Stimulated activated effector memory CD8-positive, alpha-beta T cell treated with anti-CD3 and anti-CD28 coated beads, Interleukin-12 subunit alpha, Interleukin-12 subunit beta, amount 100 ng/mL, for 72 hours (primary cell): Measurements from ENCODE around the gene SRP9.
"Not testable (repeated sequence)": the region's sequence is repeated elsewhere in the genome, so short reads cannot be mapped to it uniquely, and the experiment has no call there.

Experiments used
- ATAC-seq: fragments of 150-1000 bp; cut with Tn5 transposase; 2 replicates; pipeline ENCODE4 v1.10.0; 2021
- DNase-seq, 2 donors: peaks; one replicate each; pipeline ENCODE4 v3.0.0; 2021 to 2022; ENCODE audit warnings: low spot score in 2 of 2
- H3K27ac Mint-ChIP-seq: one replicate; pipeline ENCODE4 v1.8.0; 2022; ENCODE audit warnings: mild to moderate bottlenecking, mixed read lengths
- H3K36me3 Mint-ChIP-seq: one replicate; pipeline ENCODE4 v1.8.0; 2022; ENCODE audit warnings: mild to moderate bottlenecking, mixed read lengths
- H3K4me1 Mint-ChIP-seq: one replicate; pipeline ENCODE4 v1.8.0; 2022; ENCODE audit warnings: mixed read lengths
- H3K4me3 Mint-ChIP-seq: one replicate; pipeline ENCODE4 v1.8.0; 2022; ENCODE audit warnings: mild to moderate bottlenecking, mixed read lengths
- H3K9me3 Mint-ChIP-seq: one replicate; pipeline ENCODE4 v1.8.0; 2022; ENCODE audit warnings: mixed read lengths

Gene SRP9

DNA sequence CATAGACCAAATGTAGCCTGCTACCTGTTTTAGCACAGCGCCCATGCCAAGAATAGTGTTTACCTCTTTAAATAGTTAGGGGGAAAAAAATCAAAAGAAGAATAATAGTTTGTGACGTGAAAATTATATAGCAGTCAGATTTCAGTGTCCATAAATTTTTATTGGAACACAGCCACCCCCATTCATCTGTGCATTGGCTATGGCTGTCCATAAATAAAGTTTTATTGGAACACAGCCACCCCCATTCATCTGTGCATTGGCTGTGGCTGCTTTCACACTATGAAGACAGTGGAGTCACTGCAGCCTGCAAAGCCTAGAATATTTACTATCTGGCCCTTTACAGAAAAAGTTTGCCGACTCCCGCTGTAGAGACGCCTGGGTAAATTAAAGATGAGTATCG, 53.2 kb downstream of the SRP9 start:
- H3K9me3 Mint-ChIP-seq, result no peaks in the 10 kb centered on the region
- H3K36me3 Mint-ChIP-seq, result no peaks in the 10 kb centered on the region
- no peak overlapping the region for H3K27ac Mint-ChIP-seq
- ATAC-seq (no peak), DNase-seq (no peak)
- no peak overlapping the region for H3K4me3 Mint-ChIP-seq
- H3K4me1 Mint-ChIP-seq, result no peaks in the 10 kb centered on the region

DNA sequence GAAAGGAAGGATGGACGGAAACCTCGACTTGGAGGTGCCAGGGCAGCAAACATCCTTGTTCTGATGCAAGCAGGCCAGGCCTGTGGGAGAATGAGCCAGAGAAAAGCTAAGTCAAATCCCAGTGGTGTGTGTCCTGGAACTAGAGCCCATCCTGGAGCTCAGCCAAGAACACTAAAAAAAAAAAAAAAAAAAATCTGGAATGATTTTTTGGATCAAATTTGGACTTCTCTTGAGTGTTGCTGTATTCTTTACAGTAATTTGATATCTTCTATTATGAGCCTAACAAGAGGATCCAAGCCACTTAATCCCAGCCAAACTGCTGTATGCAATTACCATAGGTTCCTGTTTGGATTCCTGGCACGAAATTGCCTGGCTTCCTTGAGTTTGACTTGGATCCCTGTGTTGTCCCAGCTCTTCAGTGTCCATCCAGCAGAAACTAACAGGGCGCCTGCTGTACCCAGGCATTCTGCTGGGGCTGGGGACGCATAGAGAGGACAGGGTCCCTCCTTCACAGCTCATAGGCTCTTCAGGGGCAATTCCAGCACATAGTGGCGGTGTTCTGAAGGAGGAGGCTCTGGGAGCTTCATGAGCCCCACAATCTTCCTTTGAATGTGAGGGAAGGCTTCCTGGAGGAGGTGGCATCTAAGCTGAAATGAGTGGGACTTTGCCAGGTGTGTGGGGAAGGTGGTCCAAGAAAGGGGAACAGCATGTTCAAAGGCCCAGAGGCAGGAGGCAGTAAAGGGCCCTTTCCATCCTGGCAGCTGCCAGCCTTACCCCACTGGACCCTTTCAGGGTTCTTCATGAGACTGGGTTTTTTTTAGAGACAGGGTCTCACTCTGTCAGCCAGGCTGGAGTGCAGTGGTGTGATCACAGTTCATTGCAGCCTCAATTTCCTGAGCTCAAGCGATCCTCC, 57.0 kb downstream of the SRP9 start:
- no peaks in the 10 kb centered on the region for H3K4me1 Mint-ChIP-seq
- DNase-seq (no peak), ATAC-seq (no peak)

GRCh38 chr1:225835856-225836255, 58.2 kb downstream of the SRP9 start:
- ATAC-seq (no peak), DNase-seq (no peak)
- H3K27ac Mint-ChIP-seq, result no peak overlapping the region
- H3K9me3 Mint-ChIP-seq, result no peaks in the 10 kb centered on the region
- no peaks in the 10 kb centered on the region for H3K36me3 Mint-ChIP-seq
- H3K4me3 Mint-ChIP-seq, result no peak overlapping the region
- H3K4me1 Mint-ChIP-seq, result no peaks in the 10 kb centered on the region

More for the DNA sequence above, 57.0 kb downstream of the SRP9 start:
- H3K4me3 Mint-ChIP-seq, result no peak overlapping the region
- H3K9me3 Mint-ChIP-seq, result no peaks in the 10 kb centered on the region
- no peak overlapping the region for H3K27ac Mint-ChIP-seq
- H3K36me3 Mint-ChIP-seq, result no peaks in the 10 kb centered on the region

DNA sequence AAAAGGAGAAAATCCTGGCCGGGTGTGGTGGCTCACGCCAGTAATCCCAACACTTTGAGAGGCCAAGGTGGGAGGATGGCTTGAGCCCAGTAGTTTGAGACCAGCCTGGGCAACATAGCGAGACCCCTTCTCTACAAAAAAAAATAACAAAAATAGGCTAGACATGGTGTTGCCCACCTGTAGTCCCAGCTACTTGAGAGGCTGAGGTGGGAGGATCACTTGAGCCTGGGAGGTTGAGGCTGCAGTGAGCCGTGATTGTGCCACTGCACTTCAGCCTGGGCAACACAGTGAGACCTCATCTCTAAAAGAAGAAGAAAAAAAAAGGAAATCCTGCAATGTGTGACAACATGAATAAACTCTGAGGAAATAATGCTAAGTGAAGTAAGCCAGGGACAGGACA, 58.7 kb downstream of the SRP9 start:
- H3K36me3 Mint-ChIP-seq, H3K27ac Mint-ChIP-seq, H3K9me3 Mint-ChIP-seq, H3K4me3 Mint-ChIP-seq, H3K4me1 Mint-ChIP-seq, DNase-seq, ATAC-seq: not testable (repeated sequence)

DNA sequence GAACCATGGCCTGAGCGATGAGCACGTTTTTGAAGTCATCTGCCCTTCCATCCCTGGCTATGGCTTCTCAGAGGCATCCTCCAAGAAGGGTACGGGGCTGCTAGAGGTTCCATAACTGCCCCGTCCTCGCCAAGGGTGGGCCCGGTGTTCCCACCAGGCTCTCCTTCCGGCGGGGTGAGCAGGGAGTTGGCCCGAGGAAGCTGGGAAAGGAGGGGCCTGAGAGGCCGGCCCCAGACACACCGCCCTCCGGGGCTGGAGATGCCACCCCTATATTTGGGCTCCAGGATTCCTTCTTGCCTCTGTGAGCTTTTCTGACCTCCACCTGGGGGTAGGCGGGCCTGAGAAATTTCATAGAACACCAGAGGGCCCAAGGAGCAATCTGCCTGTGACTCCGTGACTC, 61.2 kb downstream of the SRP9 start:
- peaks cover 8% of the 10 kb centered on the region for H3K4me1 Mint-ChIP-seq
- no peak overlapping the region for H3K4me3 Mint-ChIP-seq
- H3K36me3 Mint-ChIP-seq, result peaks cover 6% of the 10 kb centered on the region
- H3K9me3 Mint-ChIP-seq, result no peaks in the 10 kb centered on the region
- DNase-seq (no peak), ATAC-seq (no peak)
- H3K27ac Mint-ChIP-seq, result peak overlapping the region; percentile 46
